GM12873 (cell line): ENCODE data around the gene MS4A6A.

Source experiments
- TF ChIP-seq, protein P1 (sequence below): IDR thresholded peaks from 2 replicates; pipeline ENCODE4 v1.5.1; 2012; ENCODE audit warnings: low read depth, mild to moderate bottlenecking, moderate library complexity, low read length, control low read depth; ENCODE audit not compliant: insufficient read depth; ENCODE audit errors: missing control alignments

Gene MS4A6A, protein sequence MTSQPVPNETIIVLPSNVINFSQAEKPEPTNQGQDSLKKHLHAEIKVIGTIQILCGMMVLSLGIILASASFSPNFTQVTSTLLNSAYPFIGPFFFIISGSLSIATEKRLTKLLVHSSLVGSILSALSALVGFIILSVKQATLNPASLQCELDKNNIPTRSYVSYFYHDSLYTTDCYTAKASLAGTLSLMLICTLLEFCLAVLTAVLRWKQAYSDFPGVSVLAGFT

GRCh38 chr11:60182541-60183330 lies at the start of gene MS4A6A:
Gene MS4A6A (minus strand): TSS chr11:60183083. CDS start chr11:60181727, 1,356 bp downstream.
- TF ChIP-seq, protein P1, sequence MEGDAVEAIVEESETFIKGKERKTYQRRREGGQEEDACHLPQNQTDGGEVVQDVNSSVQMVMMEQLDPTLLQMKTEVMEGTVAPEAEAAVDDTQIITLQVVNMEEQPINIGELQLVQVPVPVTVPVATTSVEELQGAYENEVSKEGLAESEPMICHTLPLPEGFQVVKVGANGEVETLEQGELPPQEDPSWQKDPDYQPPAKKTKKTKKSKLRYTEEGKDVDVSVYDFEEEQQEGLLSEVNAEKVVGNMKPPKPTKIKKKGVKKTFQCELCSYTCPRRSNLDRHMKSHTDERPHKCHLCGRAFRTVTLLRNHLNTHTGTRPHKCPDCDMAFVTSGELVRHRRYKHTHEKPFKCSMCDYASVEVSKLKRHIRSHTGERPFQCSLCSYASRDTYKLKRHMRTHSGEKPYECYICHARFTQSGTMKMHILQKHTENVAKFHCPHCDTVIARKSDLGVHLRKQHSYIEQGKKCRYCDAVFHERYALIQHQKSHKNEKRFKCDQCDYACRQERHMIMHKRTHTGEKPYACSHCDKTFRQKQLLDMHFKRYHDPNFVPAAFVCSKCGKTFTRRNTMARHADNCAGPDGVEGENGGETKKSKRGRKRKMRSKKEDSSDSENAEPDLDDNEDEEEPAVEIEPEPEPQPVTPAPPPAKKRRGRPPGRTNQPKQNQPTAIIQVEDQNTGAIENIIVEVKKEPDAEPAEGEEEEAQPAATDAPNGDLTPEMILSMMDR: no peak

GRCh38 chr11:60230681-60231080 lies 47.8 kb upstream of the MS4A6A start:
- TF ChIP-seq, protein P1: no peak

DNA sequence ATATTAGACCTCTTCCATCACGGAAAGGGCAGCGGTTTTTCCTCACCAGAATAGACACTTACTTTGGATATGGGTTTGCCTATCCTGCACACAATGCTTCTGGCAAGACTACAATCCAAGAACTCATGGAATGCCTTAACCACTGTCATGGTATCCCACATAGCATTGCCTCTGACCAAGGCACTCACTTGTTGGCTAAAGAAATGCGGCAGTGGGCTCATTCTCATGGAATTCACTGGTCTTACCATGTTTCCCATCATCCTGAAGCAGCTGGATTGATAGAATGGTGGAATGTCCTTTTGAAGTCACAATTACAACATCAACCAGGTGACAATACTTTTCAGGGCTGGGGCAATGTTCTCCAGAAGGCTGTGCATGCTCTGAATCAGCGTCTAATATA lies 39.3 kb upstream of the MS4A6A start:
- TF ChIP-seq, protein P1: no peak

- TF ChIP-seq, protein P1: no peak
Measured at GRCh38 chr11:60221692-60222091, 38.8 kb upstream of the MS4A6A start.

DNA sequence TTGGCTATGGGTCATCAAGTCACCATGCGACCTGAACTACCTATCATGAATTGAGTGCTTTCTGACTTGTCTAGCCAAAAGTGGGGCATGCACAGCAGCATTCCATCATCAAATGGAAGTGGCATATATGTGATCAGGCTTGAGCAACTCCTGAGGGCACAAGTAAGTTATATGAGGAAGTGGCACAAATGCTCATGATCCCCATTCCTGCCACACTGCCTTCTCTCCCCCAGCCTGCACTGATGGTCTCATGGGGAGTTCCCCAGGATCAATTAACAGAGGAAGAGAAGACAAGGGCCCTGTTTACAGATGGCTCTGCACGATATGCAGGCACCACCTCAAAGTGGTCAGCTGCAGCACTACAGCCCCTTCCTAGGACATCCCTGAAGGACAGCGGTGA lies 38.3 kb upstream of the MS4A6A start:
- TF ChIP-seq, protein P1: no peak

DNA sequence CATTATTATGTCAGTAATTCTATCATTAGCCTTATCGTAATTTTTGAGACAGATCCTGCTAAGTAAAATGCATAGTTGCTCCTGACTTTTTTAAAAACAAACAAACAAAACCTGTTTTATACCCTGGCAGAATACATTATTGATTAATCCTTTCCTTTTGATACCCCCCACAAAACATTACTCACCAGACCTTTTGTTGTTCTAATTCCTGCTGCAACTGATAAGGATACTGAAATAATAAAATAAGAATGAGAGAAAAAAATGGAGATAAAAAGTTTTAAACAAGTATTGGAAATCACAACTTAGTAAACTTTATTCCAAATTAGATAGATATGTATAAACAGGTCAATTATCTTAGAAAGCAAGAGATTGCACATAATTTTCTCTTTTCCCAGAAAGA lies 31.5 kb upstream of the MS4A6A start:
- TF ChIP-seq, protein P1: no peak

GRCh38 chr11:60211206-60211605 lies 28.3 kb upstream of the MS4A6A start:
- TF ChIP-seq, protein P1: no peak
